ENCODE results near the gene NPEPPS.

Gene NPEPPS

DNA sequence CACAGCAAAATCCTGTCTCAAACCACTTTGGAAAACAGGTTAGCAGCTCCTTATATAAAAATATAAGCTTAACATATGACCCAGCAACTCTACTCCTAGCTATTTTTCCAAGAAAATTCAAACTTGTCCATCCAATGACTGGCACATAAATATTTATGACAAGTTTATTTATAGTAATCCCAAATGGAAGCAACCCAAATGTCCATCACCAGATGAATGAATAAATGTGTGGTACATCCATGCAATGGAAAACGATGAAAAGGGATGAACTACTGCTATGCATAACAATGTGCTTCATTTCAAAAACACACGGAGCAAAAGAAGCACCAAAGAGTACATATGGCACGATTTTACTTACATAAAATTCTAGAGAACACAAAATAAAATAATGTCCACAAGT lies 109.2 kb downstream of the NPEPPS start (continued):
- TF ChIP-seq OVOL3 (tag by site-specific recombination; IDR thresholded peaks at IDR 0.05) (no peak), BCL11B (tag by site-specific recombination; IDR thresholded peaks at IDR 0.05; ENCODE audit: low read depth) (no peak), ZNF701 (tag by site-specific recombination; IDR thresholded peaks at IDR 0.05) (no peak)

DNA sequence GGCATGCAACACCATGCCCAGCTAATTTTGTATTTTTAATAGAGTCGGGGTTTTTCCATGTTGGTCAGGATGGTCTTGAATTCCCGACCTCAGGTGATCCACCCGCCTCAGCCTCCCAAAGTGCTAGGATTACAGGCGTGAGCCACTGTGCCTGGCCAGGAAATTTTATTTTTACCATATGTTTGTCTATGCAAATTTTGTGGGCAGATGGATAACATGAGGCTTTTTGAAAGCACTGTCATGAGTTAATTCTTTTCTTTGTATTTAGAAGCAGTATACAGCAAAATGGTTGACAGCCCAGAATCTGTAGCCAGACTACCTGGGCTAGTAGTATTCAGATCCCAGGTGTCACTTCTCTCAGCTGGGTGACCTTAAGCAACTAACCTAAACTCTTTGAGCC lies 110.3 kb downstream of the NPEPPS start:
- H3K36me3 ChIP-seq (ENCODE audit: control insufficient read depth in 2 of 2, insufficient read depth in 1 of 2, low read length in 2 of 2): peaks cover 0 to 7% of the 10 kb centered on the region in 2 experiments; a peak in 1 of 3 replicates
- POLR2A ChIA-PET: interaction anchor here (2.4 kb wide), 1 partner anchor 8 kb away, joined by 11 read pairs; the partner anchor contains the start of gene KPNB1
- no peaks in the 10 kb centered on the region; the same call in 1 of the 2 replicates for H3K4me1 ChIP-seq (ENCODE audit: control insufficient read depth, insufficient read depth, low read length)
- H3K4me3 ChIP-seq (ENCODE audit: low read depth, low read length): no peak overlapping the region
- H3K27ac ChIP-seq (ENCODE audit: extremely low read depth, low read depth, low read length): no peak overlapping the region
- CTCF ChIA-PET: no interaction called here
- TF ChIP-seq, protein P1, sequence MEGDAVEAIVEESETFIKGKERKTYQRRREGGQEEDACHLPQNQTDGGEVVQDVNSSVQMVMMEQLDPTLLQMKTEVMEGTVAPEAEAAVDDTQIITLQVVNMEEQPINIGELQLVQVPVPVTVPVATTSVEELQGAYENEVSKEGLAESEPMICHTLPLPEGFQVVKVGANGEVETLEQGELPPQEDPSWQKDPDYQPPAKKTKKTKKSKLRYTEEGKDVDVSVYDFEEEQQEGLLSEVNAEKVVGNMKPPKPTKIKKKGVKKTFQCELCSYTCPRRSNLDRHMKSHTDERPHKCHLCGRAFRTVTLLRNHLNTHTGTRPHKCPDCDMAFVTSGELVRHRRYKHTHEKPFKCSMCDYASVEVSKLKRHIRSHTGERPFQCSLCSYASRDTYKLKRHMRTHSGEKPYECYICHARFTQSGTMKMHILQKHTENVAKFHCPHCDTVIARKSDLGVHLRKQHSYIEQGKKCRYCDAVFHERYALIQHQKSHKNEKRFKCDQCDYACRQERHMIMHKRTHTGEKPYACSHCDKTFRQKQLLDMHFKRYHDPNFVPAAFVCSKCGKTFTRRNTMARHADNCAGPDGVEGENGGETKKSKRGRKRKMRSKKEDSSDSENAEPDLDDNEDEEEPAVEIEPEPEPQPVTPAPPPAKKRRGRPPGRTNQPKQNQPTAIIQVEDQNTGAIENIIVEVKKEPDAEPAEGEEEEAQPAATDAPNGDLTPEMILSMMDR (tag by site-specific recombination; IDR thresholded peaks at IDR 0.05): no peak
- no peak for TF ChIP-seq OVOL3 (tag by site-specific recombination; IDR thresholded peaks at IDR 0.05)
- TF ChIP-seq ZNF768 (tag by site-specific recombination; IDR thresholded peaks at IDR 0.05): no peak
- no peak for TF ChIP-seq ZNF266 (tag by site-specific recombination; IDR thresholded peaks at IDR 0.05; ENCODE audit: low read depth)
- TF ChIP-seq ZNF777 (tag by site-specific recombination; IDR thresholded peaks at IDR 0.05; ENCODE audit: borderline replicate concordance): no peak
- no peak for TF ChIP-seq ZNF132 (tag by site-specific recombination; IDR thresholded peaks at IDR 0.05; ENCODE audit: borderline replicate concordance)
- TF ChIP-seq ZBTB7A (tag by site-specific recombination; IDR thresholded peaks at IDR 0.05; ENCODE audit: low read depth): no peak
- no peaks in the 10 kb centered on the region for H3K9me3 ChIP-seq (ENCODE audit: control insufficient read depth, insufficient read depth, low read depth, low read length)

DNA sequence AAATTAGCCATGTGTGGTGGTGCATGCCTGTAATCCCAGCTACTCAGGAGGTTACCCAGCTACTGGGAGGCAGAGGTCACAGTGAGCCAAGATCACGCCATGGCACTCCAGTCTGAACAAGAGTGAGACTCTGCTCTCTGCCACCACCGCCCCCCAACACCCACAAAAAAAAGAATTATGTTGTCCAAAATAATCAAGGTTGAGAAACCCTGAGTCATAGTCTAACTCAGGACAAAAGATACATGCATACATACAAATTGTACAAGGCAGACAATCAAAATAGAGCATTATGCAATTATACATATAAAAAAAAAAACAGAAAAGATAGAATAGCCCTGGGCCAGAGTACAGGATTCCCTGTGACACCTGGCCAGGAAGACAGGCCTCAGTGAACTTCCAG lies 112.2 kb downstream of the NPEPPS start:
- no peak for TF ChIP-seq IKZF3 (tag by site-specific recombination; IDR thresholded peaks at IDR 0.05)
- no peak for TF ChIP-seq YY2 (tag by site-specific recombination; IDR thresholded peaks at IDR 0.05)
- no peak for TF ChIP-seq HOXA7 (CRISPR knock-in tag; IDR thresholded peaks at IDR 0.05; ENCODE audit: borderline replicate concordance)
- TF ChIP-seq GFI1B (tag by site-specific recombination; IDR thresholded peaks at IDR 0.05): no peak
- TF ChIP-seq ZNF510 (tag by site-specific recombination; IDR thresholded peaks at IDR 0.05; ENCODE audit: insufficient replicate concordance): no peak
- no peak for TF ChIP-seq ZFP37 (tag by site-specific recombination; IDR thresholded peaks at IDR 0.05)
- TF ChIP-seq, protein P2, sequence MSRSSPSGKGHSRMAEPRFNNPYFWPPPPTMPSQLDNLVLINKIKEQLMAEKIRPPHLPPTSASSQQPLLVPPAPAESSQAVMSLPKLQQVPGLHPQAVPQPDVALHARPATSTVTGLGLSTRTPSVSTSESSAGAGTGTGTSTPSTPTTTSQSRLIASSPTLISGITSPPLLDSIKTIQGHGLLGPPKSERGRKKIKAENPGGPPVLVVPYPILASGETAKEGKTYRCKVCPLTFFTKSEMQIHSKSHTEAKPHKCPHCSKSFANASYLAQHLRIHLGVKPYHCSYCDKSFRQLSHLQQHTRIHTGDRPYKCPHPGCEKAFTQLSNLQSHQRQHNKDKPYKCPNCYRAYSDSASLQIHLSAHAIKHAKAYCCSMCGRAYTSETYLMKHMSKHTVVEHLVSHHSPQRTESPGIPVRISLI (tag by site-specific recombination; IDR thresholded peaks at IDR 0.05): no peak
- TF ChIP-seq ZNF2 (tag by site-specific recombination; IDR thresholded peaks at IDR 0.05): no peak
- no peak for TF ChIP-seq KLF1 (tag by site-specific recombination; IDR thresholded peaks at IDR 0.05)
- no peak for TF ChIP-seq ZNF747 (tag by site-specific recombination; IDR thresholded peaks at IDR 0.05)
- TF ChIP-seq, protein P3, sequence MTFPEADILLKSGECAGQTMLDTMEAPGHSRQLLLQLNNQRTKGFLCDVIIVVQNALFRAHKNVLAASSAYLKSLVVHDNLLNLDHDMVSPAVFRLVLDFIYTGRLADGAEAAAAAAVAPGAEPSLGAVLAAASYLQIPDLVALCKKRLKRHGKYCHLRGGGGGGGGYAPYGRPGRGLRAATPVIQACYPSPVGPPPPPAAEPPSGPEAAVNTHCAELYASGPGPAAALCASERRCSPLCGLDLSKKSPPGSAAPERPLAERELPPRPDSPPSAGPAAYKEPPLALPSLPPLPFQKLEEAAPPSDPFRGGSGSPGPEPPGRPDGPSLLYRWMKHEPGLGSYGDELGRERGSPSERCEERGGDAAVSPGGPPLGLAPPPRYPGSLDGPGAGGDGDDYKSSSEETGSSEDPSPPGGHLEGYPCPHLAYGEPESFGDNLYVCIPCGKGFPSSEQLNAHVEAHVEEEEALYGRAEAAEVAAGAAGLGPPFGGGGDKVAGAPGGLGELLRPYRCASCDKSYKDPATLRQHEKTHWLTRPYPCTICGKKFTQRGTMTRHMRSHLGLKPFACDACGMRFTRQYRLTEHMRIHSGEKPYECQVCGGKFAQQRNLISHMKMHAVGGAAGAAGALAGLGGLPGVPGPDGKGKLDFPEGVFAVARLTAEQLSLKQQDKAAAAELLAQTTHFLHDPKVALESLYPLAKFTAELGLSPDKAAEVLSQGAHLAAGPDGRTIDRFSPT (tag by site-specific recombination; IDR thresholded peaks at IDR 0.05): no peak
- TF ChIP-seq TCF7L2 (IDR thresholded peaks at IDR 0.05; ENCODE audit: borderline replicate concordance, low read depth, low read length): no peak
- TF ChIP-seq MEIS1 (CRISPR knock-in tag; IDR thresholded peaks at IDR 0.05; ENCODE audit: borderline replicate concordance): no peak
- no peak for TF ChIP-seq ZNF76 (tag by site-specific recombination; IDR thresholded peaks at IDR 0.05; ENCODE audit: borderline replicate concordance, low read depth)
- TF ChIP-seq ZIC2 (tag by site-specific recombination; IDR thresholded peaks at IDR 0.05): no peak
- TF ChIP-seq ZNF302 (tag by site-specific recombination; IDR thresholded peaks at IDR 0.05; ENCODE audit: low read depth): no peak
- no peak for TF ChIP-seq ZNF544 (tag by site-specific recombination; IDR thresholded peaks at IDR 0.05)
- H3K4me1 ChIP-seq (ENCODE audit: control insufficient read depth, insufficient read depth, low read length): no peaks in the 10 kb centered on the region; the same call in 1 of the 2 replicates
- CTCF ChIA-PET: interaction anchor here (0.6 kb wide), 1 partner anchor 413 kb away, joined by 3 read pairs; no protein-coding TSS in a partner anchor
- POLR2A ChIA-PET: interaction anchor here (0.6 kb wide), 3 partner anchors 103 to 215 kb away, joined by 3 to 4 read pairs (median 4); no protein-coding TSS in a partner anchor
- H3K9me3 ChIP-seq (ENCODE audit: control insufficient read depth, insufficient read depth, low read depth, low read length): no peaks in the 10 kb centered on the region
- peaks cover 0 to 2% of the 10 kb centered on the region in 2 experiments; a peak in 1 of 3 replicates for H3K36me3 ChIP-seq (ENCODE audit: control insufficient read depth in 2 of 2, insufficient read depth in 1 of 2, low read length in 2 of 2)
- no peak overlapping the region for H3K27ac ChIP-seq (ENCODE audit: extremely low read depth, low read depth, low read length)
- H3K4me3 ChIP-seq (ENCODE audit: low read depth, low read length): no peak overlapping the region

Measured in HEK293 (cell line).